GM12878 (cell line): ENCODE measurements around the gene RALGAPA1. TPM values are rescaled to one million over a fixed set of nuclear protein-coding genes. Genes with fewer than 3 reads are reported as not detected.
A peak's percentile ranks its signal among the peaks of the same experiment; 100 is the strongest.

ENCODE experiments used
- ATAC-seq: fragments of 200-7000 bp; cut with Tn5 transposase; 3 replicates; pipeline ENCODE4 v1.9.1; 2020; ENCODE audit warnings: mild to moderate bottlenecking, moderate library complexity
- BruUV-seq: library from RNA; stranded (reverse); fragments of 400-500 nt; replicated peaks from 2 replicates; lab custom pipeline; 2021; lab: Mats Ljungman, UMichigan
- CTCF ChIA-PET: fragments of 300-600 bp; sonication (Branson Sonifier 250); formaldehyde crosslinking; extraction: SDS; loops from one replicate; lab custom pipeline; 2021; ENCODE audit warnings: inconsistent platforms; lab: Yijun Ruan, JAX
- POLR2A ChIA-PET: fragments of 350-600 bp; formaldehyde crosslinking; extraction: SDS; loops from one replicate; lab custom pipeline; 2021; ENCODE audit warnings: inconsistent platforms; lab: Charles Lee
- RAD21 ChIA-PET: fragments of 300-600 bp; sonication (Branson Sonifier 250); formaldehyde crosslinking; loops from one replicate; lab custom pipeline; 2023; ENCODE audit warnings: antibody characterized with exemption; ENCODE audit not compliant: unreplicated experiment; lab: Charles Lee
- SMC1A ChIA-PET: fragments of 300-600 bp; sonication (Branson Sonifier 250); formaldehyde crosslinking; loops from one replicate; lab custom pipeline; 2023; ENCODE audit not compliant: unreplicated experiment, uncharacterized antibody; lab: Charles Lee
- DNase-seq: peaks from one replicate; pipeline ENCODE4 v3.0.0-alpha.2; 2011; ENCODE audit warnings: low read depth, low spot score
- FAIRE-seq: peaks from 3 replicates; lab custom pipeline; 2011; peaks lifted over from hg19 to GRCh38; lab: Jason Lieb, UNC
- H2AFZ ChIP-seq: 2 replicates; pipeline ENCODE4 v1.6.0; 2011; ENCODE audit warnings: low read depth, low read length, control low read depth; ENCODE audit not compliant: control insufficient read depth
- H3K27ac ChIP-seq: 2 replicates; pipeline ENCODE4 v1.5.1; 2011; ENCODE audit warnings: control low read depth; ENCODE audit not compliant: control insufficient read depth, insufficient read depth
- H3K27me3 ChIP-seq, 2 experiments: replicated peaks in 1 of 2; 2 replicates each; pipeline versions ENCODE4 v1.6.0 to v1.6.1; 2011; ENCODE audit warnings: low read length in 1 of 2; ENCODE audit not compliant: control insufficient read depth in 2 of 2, insufficient read depth in 2 of 2
- H3K36me3 ChIP-seq, 2 experiments: 2 replicates each; pipeline ENCODE4 v1.5.1; 2011; ENCODE audit warnings: low read length in 1 of 2; ENCODE audit not compliant: control insufficient read depth in 2 of 2, insufficient read depth in 2 of 2
- H3K4me1 ChIP-seq: 2 replicates; pipeline ENCODE4 v1.6.1; 2011; ENCODE audit warnings: mild to moderate bottlenecking, low read length, moderate library complexity, mixed read lengths; ENCODE audit not compliant: control insufficient read depth, insufficient read depth
- H3K4me2 ChIP-seq: 2 replicates; pipeline ENCODE4 v1.6.0; 2011; ENCODE audit warnings: control low read depth; ENCODE audit not compliant: control insufficient read depth, insufficient read depth
- H3K4me3 ChIP-seq: fragments of 200-600 bp; sonication (generic); 2 replicates; pipeline ENCODE4 v1.5.1; 2016
- H3K79me2 ChIP-seq: 2 replicates; pipeline ENCODE4 v1.6.0; 2011; ENCODE audit warnings: low read length; ENCODE audit not compliant: control insufficient read depth, insufficient read depth
- H3K9ac ChIP-seq: 2 replicates; pipeline ENCODE4 v1.8.0; 2011; ENCODE audit warnings: low read length, control low read depth, mixed read lengths; ENCODE audit not compliant: control insufficient read depth, insufficient read depth
- H3K9me3 ChIP-seq: replicated peaks from 3 replicates; pipeline ENCODE4 v1.5.1; 2011; ENCODE audit warnings: mild to moderate bottlenecking, low read length; ENCODE audit not compliant: control insufficient read depth, insufficient read depth
- H4K20me1 ChIP-seq: 2 replicates; pipeline ENCODE4 v1.6.0; 2011; ENCODE audit not compliant: control insufficient read depth, insufficient read depth
- ATF2 ChIP-seq: IDR thresholded peaks from 2 replicates; pipeline ENCODE4 v1.6.1; 2012; ENCODE audit warnings: low read length, inconsistent platforms
- BCL11A ChIP-seq: IDR thresholded peaks from 2 replicates; pipeline ENCODE4 v1.6.1; 2011; ENCODE audit warnings: low read depth, low read length
- CTCF ChIP-seq, 3 experiments: IDR thresholded peaks in 2 of 3; conservative IDR thresholded peaks in 1 of 3; 2 replicates each; pipeline ENCODE4 v1.5.1; 2011; ENCODE audit warnings: low read depth in 3 of 3, low read length in 3 of 3, mild to moderate bottlenecking in 3 of 3, control low read depth in 2 of 3, moderate library complexity in 2 of 3, inconsistent platforms in 1 of 3, mixed read lengths in 1 of 3; ENCODE audit not compliant: control insufficient read depth in 2 of 3, insufficient read depth in 1 of 3; ENCODE audit errors: extremely low read depth in 1 of 3
- MEF2A ChIP-seq: IDR thresholded peaks from 2 replicates; pipeline ENCODE4 v1.6.1; 2011; ENCODE audit warnings: low read depth, mild to moderate bottlenecking, low read length, moderate library complexity; ENCODE audit not compliant: insufficient read depth
- PAX5 ChIP-seq: IDR thresholded peaks from 2 replicates; pipeline ENCODE4 v1.6.1; 2011; ENCODE audit warnings: low read depth, low read length, borderline replicate concordance
- SPI1 ChIP-seq: IDR thresholded peaks from 2 replicates; pipeline ENCODE4 v1.6.1; 2011; ENCODE audit warnings: low read depth, mild to moderate bottlenecking, low read length, moderate library complexity, borderline replicate concordance; ENCODE audit not compliant: insufficient read depth
- USF2 ChIP-seq: IDR thresholded peaks from 2 replicates; pipeline ENCODE4 v1.6.1; 2011; ENCODE audit warnings: low read depth, low read length, improper control_type of control experiment, borderline replicate concordance
- YBX1 ChIP-seq: fragments of 450-650 bp; IDR thresholded peaks from 2 replicates; pipeline ENCODE4 v1.6.1; 2016; ENCODE audit warnings: antibody characterized with exemption
- ZBED1 ChIP-seq: IDR thresholded peaks from 2 replicates; pipeline ENCODE4 v1.6.1; 2016; ENCODE audit warnings: borderline replicate concordance
- WGBS: methylation state at CpG from one replicate; pipeline ENCODE4 v1.1.6; 2016; ENCODE audit warnings: low lambda C conversion rate; ENCODE audit not compliant: insufficient replicate concordance, insufficient coverage; ENCODE audit errors: missing lambda C conversion rate; 5-methylcytosine and 5-hydroxymethylcytosine counted together
- in situ Hi-C: fragments of 300-500 bp; cut with MboI; formaldehyde crosslinking; loops from 9 replicates; pipeline ENCODE4 v1.14.3; 2018; ENCODE audit warnings: mixed read lengths
- intact Hi-C: fragments of 100-400 bp; cut with micrococcal nuclease; formaldehyde crosslinking; loops from one replicate; pipeline ENCODE4 v1.14.2; 2022; ENCODE audit not compliant: unreplicated experiment
- polyA plus RNA-seq, 11 experiments: library from polyadenylated mRNA; depleted of rRNA in 4 of 11; unstranded in 6 of 11; stranded (reverse) in 5 of 11; fragments of >200 nt; fragmentation: Nextera tagmentation in 4 of 11; fragmentation: Illumina TruSeq in 1 of 11; extraction: Ambion mirVana in 4 of 11; extraction: Trizol in 1 of 11; gene quantifications; 1 replicate in 1 of 11; 2 replicates in 10 of 11; pipeline versions ENCODE4 v1.2.1 to v1.2.3, GENCODE V29; 2011 to 2016; ENCODE audit warnings: inconsistent platforms in 2 of 11, missing spikeins in 2 of 11, low read depth in 1 of 11
- total RNA-seq, 4 experiments: library from RNA; depleted of rRNA in 3 of 4; stranded (reverse); fragments of >200 nt in 3 of 4; fragmentation: Illumina TruSeq in 1 of 4; extraction: Trizol in 1 of 4; gene quantifications; 2 replicates each; pipeline versions ENCODE4 v1.2.1 to v1.2.3, GENCODE V29; 2013 to 2021
- TF ChIP-seq, protein P1 (sequence below): IDR thresholded peaks from 2 replicates; pipeline ENCODE4 v1.6.1; 2011; ENCODE audit warnings: borderline replicate concordance, low read depth, mild to moderate bottlenecking, moderate library complexity, mixed read lengths, low read length; ENCODE audit not compliant: insufficient read depth; ENCODE audit errors: extremely low read length
- TF ChIP-seq, protein P2 (sequence below): fragments of 450-650 bp; IDR thresholded peaks from 2 replicates; pipeline ENCODE4 v1.6.1; 2016; ENCODE audit warnings: mild to moderate bottlenecking

The RALGAPA1 gene
- total and polyA plus RNA-seq, 10 of the 15 experiments (the other 5 are each of a cell fraction or from before 2014, with no cell fraction given): 5.6 to 26.7 (median 14.7) TPM

GRCh38 chr14:35742032-35742371, 67.1 kb downstream of the RALGAPA1 start:
- H3K9ac ChIP-seq: no peak overlapping the region
- no peak overlapping the region for H2AFZ ChIP-seq
- FAIRE-seq (peak; percentile 61), DNase-seq (no peak), ATAC-seq (no peak)
- H3K27me3 ChIP-seq: no peaks in the 10 kb centered on the region
- RAD21 ChIA-PET: interaction anchor here (0.6 kb wide), 1 partner anchor 11 kb away, joined by 3 read pairs; no protein-coding TSS in a partner anchor
- H3K4me2 ChIP-seq: no peak overlapping the region
- H3K4me1 ChIP-seq: no peaks in the 10 kb centered on the region
- no peaks in the 10 kb centered on the region for H3K9me3 ChIP-seq
- 91% methylated on average over 1 of the region's 1 CpG for WGBS
- no peaks in the 10 kb centered on the region for H4K20me1 ChIP-seq
- H3K27ac ChIP-seq: no peak overlapping the region
- SMC1A ChIA-PET: no interaction called here
- POLR2A ChIA-PET: no interaction called here
- in situ Hi-C loops (no loop called here), intact Hi-C loops (no loop called here)
- BruUV-seq: no TSS peak
- CTCF ChIA-PET: interaction anchor here (0.6 kb wide), 1 partner anchor 321 kb away, joined by 3 read pairs; no protein-coding TSS in a partner anchor
- H3K4me3 ChIP-seq: no peak overlapping the region
- TF ChIP-seq, protein P1, sequence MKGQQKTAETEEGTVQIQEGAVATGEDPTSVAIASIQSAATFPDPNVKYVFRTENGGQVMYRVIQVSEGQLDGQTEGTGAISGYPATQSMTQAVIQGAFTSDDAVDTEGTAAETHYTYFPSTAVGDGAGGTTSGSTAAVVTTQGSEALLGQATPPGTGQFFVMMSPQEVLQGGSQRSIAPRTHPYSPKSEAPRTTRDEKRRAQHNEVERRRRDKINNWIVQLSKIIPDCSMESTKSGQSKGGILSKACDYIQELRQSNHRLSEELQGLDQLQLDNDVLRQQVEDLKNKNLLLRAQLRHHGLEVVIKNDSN: no peak
- TF ChIP-seq, protein P2, sequence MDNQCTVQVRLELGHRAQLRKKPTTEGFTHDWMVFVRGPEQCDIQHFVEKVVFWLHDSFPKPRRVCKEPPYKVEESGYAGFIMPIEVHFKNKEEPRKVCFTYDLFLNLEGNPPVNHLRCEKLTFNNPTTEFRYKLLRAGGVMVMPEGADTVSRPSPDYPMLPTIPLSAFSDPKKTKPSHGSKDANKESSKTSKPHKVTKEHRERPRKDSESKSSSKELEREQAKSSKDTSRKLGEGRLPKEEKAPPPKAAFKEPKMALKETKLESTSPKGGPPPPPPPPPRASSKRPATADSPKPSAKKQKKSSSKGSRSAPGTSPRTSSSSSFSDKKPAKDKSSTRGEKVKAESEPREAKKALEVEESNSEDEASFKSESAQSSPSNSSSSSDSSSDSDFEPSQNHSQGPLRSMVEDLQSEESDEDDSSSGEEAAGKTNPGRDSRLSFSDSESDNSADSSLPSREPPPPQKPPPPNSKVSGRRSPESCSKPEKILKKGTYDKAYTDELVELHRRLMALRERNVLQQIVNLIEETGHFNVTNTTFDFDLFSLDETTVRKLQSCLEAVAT: no peak
- no peak for TF ChIP-seq BCL11A
- no peak for TF ChIP-seq USF2
- TF ChIP-seq SPI1: no peak
- TF ChIP-seq MEF2A: no peak
- TF ChIP-seq ATF2: no peak
- TF ChIP-seq PAX5: no peak
- no peak for TF ChIP-seq CTCF (IDR thresholded peaks at IDR 0.05 in 2 of 3, conservative IDR thresholded peaks at IDR 0.05 in 1 of 3; ENCODE audit: control insufficient read depth in 2 of 3, extremely low read depth in 1 of 3, insufficient read depth in 1 of 3, low read depth in 3 of 3, low read length in 3 of 3)
- TF ChIP-seq YBX1: no peak
- no peak for TF ChIP-seq ZBED1
- H3K79me2 ChIP-seq: no peaks in the 10 kb centered on the region
- no peaks in the 10 kb centered on the region for H3K36me3 ChIP-seq
